HL-60 (cell line): ENCODE measurements around the gene GSDMA.

Experiments
- GABPA ChIP-seq: IDR thresholded peaks from 2 replicates; pipeline ENCODE4 v1.6.1; 2012; ENCODE audit warnings: low read depth
- POLR2AphosphoS5 ChIP-seq: IDR thresholded peaks from 2 replicates; pipeline ENCODE4 v1.6.1; 2012; ENCODE audit warnings: low read depth
- SPI1 ChIP-seq: IDR thresholded peaks from 2 replicates; pipeline ENCODE4 v1.6.1; 2012; ENCODE audit warnings: low read depth, mild to moderate bottlenecking, borderline replicate concordance
- TF ChIP-seq, protein P1 (sequence below): IDR thresholded peaks from one replicate; pipeline ENCODE4 v1.5.1; 2011; ENCODE audit warnings: low read length, control low read depth, inconsistent platforms; ENCODE audit not compliant: insufficient read depth
- TF ChIP-seq, protein P2 (sequence below): IDR thresholded peaks from 2 replicates; pipeline ENCODE4 v1.6.1; 2012; ENCODE audit warnings: low read depth; ENCODE audit not compliant: insufficient replicate concordance

DNA sequence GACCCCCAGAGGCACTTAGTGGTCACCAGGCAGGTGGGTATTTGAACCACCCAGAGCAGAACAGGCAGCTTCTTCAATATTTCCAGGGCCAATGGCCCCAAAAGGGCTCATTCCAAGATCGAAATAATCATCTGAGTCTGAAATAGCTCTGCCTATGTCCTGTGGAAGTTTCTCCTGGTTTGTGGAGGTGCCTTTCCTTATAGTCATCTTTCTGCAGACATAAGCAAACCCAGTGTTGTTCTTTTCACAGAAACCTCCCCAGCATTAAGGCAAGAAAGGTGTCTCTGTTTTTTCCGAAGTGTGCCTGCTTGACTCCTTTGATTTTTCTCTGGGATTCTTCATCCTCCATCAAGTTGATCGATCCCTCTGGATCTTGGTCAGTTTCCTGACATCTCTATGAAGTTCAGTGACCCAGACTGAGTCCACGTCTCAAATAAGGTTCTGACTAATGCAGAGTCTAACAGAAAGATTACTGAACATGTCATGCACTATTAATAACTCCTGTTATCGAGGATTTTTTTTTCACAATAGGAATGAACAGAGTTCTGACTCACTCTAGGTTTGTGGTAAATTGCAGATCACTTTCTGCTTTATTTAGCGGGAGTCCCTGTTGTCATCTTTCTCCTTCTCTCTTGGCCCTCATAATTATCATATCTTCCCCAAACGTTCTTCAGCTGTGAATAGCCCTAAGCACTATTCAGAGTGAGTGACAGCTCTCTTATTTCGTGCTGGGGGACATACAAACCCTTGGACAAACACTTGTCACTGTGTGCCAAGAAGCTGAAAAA lies 33.8 kb upstream of the GSDMA start:
- TF ChIP-seq, protein P1, sequence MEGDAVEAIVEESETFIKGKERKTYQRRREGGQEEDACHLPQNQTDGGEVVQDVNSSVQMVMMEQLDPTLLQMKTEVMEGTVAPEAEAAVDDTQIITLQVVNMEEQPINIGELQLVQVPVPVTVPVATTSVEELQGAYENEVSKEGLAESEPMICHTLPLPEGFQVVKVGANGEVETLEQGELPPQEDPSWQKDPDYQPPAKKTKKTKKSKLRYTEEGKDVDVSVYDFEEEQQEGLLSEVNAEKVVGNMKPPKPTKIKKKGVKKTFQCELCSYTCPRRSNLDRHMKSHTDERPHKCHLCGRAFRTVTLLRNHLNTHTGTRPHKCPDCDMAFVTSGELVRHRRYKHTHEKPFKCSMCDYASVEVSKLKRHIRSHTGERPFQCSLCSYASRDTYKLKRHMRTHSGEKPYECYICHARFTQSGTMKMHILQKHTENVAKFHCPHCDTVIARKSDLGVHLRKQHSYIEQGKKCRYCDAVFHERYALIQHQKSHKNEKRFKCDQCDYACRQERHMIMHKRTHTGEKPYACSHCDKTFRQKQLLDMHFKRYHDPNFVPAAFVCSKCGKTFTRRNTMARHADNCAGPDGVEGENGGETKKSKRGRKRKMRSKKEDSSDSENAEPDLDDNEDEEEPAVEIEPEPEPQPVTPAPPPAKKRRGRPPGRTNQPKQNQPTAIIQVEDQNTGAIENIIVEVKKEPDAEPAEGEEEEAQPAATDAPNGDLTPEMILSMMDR = no peak
- no peak for TF ChIP-seq POLR2AphosphoS5
- TF ChIP-seq, protein P2, sequence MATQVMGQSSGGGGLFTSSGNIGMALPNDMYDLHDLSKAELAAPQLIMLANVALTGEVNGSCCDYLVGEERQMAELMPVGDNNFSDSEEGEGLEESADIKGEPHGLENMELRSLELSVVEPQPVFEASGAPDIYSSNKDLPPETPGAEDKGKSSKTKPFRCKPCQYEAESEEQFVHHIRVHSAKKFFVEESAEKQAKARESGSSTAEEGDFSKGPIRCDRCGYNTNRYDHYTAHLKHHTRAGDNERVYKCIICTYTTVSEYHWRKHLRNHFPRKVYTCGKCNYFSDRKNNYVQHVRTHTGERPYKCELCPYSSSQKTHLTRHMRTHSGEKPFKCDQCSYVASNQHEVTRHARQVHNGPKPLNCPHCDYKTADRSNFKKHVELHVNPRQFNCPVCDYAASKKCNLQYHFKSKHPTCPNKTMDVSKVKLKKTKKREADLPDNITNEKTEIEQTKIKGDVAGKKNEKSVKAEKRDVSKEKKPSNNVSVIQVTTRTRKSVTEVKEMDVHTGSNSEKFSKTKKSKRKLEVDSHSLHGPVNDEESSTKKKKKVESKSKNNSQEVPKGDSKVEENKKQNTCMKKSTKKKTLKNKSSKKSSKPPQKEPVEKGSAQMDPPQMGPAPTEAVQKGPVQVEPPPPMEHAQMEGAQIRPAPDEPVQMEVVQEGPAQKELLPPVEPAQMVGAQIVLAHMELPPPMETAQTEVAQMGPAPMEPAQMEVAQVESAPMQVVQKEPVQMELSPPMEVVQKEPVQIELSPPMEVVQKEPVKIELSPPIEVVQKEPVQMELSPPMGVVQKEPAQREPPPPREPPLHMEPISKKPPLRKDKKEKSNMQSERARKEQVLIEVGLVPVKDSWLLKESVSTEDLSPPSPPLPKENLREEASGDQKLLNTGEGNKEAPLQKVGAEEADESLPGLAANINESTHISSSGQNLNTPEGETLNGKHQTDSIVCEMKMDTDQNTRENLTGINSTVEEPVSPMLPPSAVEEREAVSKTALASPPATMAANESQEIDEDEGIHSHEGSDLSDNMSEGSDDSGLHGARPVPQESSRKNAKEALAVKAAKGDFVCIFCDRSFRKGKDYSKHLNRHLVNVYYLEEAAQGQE = no peak
- no peak for TF ChIP-seq SPI1
- no peak for TF ChIP-seq GABPA
